ENCODE measurements around the gene CHST11.

The CHST11 gene

DNA sequence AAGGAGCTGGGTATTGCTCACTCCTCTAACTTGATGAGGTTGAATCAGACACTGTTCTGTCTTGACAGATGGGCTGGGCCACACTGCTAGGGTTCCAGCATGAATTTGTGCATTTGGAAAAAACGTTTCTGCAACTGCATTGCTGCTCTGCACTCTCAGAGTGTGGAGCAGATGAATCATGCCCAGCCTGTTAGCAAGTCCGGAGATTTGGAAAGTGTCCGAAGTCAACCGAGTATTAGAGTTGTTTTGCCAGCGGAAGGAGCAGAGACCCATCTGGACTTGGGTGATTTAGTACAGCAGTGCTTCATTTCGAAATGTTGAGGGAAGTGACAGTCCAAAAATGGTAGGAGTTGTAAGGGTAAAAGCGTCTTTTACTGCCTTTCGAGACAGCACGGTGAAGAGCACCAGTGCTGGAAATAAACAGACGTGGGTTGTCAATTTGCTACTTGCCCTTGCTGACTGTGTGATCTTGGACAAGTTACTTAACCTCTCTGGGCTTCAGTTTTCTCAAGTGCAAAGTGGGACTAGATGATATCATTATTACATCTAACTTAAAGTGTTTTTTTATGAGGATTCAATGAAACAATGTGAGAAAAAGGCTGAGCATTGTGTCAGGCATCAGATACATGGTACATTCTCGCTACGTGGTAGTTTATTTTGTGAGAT, 139.5 kb downstream of the CHST11 start:
- TF ChIP-seq, protein P1, sequence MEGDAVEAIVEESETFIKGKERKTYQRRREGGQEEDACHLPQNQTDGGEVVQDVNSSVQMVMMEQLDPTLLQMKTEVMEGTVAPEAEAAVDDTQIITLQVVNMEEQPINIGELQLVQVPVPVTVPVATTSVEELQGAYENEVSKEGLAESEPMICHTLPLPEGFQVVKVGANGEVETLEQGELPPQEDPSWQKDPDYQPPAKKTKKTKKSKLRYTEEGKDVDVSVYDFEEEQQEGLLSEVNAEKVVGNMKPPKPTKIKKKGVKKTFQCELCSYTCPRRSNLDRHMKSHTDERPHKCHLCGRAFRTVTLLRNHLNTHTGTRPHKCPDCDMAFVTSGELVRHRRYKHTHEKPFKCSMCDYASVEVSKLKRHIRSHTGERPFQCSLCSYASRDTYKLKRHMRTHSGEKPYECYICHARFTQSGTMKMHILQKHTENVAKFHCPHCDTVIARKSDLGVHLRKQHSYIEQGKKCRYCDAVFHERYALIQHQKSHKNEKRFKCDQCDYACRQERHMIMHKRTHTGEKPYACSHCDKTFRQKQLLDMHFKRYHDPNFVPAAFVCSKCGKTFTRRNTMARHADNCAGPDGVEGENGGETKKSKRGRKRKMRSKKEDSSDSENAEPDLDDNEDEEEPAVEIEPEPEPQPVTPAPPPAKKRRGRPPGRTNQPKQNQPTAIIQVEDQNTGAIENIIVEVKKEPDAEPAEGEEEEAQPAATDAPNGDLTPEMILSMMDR (IDR thresholded peaks at IDR 0.05; ENCODE audit: low read depth, low read length, poor library complexity, severe bottlenecking) = no peak
- no peak for TF ChIP-seq EZH2phosphoT487 (IDR thresholded peaks at IDR 0.05; ENCODE audit: borderline replicate concordance, low read length)
- no peaks in the 10 kb centered on the region for H3K9me3 ChIP-seq (ENCODE audit: control insufficient read depth, insufficient read depth, low read length)
- H3K36me3 ChIP-seq (ENCODE audit: control insufficient read depth, low read length) = no peaks in the 10 kb centered on the region
- no peaks in the 10 kb centered on the region for H4K20me1 ChIP-seq (ENCODE audit: control insufficient read depth, insufficient read depth, low read depth, low read length)
- H3K4me3 ChIP-seq (ENCODE audit: low read length) = no peak overlapping the region
- H3K27ac ChIP-seq (ENCODE audit: low read depth, low read length) = no peak overlapping the region
- peaks cover 36% of the 10 kb centered on the region for H3K4me1 ChIP-seq (ENCODE audit: control insufficient read depth, low read length)
- no peaks in the 10 kb centered on the region for H3F3A ChIP-seq (ENCODE audit: control insufficient read depth, insufficient read depth)
- H3K4me2 ChIP-seq (ENCODE audit: low read length) = 0 out of 2 replicates have a peak overlapping the region, but pooled peaks have one; percentile 10
- H3K27me3 ChIP-seq (ENCODE audit: control insufficient read depth, low read length) = no peaks in the 10 kb centered on the region
- H3K9me2 ChIP-seq (replicated peaks; ENCODE audit: control insufficient read depth, low read length) = no peaks in the 10 kb centered on the region
- H3K79me2 ChIP-seq (ENCODE audit: control insufficient read depth, low read length) = no peaks in the 10 kb centered on the region

DNA sequence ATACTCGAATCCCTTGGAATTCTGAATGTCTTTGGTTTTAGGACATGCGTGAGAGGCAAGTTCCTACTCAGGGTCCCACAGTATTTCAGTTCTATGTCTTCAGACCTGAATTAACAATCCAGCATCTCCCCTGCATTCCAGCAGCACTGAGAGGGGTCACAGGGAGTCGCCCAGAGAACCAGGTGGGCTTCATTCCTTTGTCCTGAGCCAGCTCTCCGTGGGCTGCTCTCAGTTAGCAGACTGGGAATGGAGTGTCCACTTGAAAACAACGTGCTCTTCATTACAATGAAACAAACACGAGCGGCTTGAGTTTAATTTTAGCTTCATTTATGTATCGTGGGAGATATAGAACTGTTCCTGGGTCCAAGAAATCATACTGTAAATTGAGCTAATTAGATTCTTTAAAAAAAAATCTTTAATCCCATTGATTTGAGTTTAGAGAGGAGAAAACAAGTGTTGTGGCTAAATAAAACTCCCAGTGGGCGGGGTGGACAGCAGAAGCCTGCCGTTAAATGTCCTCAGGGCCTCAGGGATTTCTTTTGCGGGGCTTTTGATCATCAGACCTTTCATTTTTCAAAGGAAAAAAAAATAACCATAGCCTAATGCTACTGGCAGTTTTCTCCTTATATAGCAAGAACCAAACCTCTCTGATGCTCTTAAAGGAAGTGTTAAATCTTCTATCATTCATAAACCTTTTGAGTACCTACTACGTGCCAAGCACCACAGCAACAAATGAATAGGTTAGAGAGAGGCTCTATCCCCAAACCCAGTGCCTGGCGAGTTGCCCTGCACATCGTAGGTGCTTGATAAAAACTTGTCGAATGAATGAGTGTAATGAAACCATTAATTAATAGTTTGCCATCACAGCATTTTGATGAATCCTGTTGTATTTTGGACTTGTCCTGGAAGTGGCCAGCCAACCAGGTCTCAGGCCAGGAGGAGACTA, 140.4 kb downstream of the CHST11 start:
- Histone ChIP-seq H3K9me3 (ENCODE audit: control insufficient read depth, insufficient read depth, low read length) (no peaks in the 10 kb centered on the region), H4K20me1 (ENCODE audit: control insufficient read depth, insufficient read depth, low read depth, low read length) (no peaks in the 10 kb centered on the region), H3K27ac (ENCODE audit: low read depth, low read length) (no peak overlapping the region), H3K4me3 (ENCODE audit: low read length) (no peak overlapping the region), H3K9me2 (replicated peaks; ENCODE audit: control insufficient read depth, low read length) (no peaks in the 10 kb centered on the region), H3K79me2 (ENCODE audit: control insufficient read depth, low read length) (no peaks in the 10 kb centered on the region), H3K36me3 (ENCODE audit: control insufficient read depth, low read length) (no peaks in the 10 kb centered on the region), H3K4me1 (ENCODE audit: control insufficient read depth, low read length) (peaks cover 27% of the 10 kb centered on the region), H3F3A (ENCODE audit: control insufficient read depth, insufficient read depth) (no peaks in the 10 kb centered on the region; the same call in 1 of the 2 replicates), H3K4me2 (ENCODE audit: low read length) (peak overlapping the region; percentile 10; the same call in 1 of the 2 replicates), H3K27me3 (ENCODE audit: control insufficient read depth, low read length) (no peaks in the 10 kb centered on the region)
- TF ChIP-seq, protein P1 (IDR thresholded peaks at IDR 0.05; ENCODE audit: low read depth, low read length, poor library complexity, severe bottlenecking) = no peak
- no peak for TF ChIP-seq EZH2phosphoT487 (IDR thresholded peaks at IDR 0.05; ENCODE audit: borderline replicate concordance, low read length)

DNA sequence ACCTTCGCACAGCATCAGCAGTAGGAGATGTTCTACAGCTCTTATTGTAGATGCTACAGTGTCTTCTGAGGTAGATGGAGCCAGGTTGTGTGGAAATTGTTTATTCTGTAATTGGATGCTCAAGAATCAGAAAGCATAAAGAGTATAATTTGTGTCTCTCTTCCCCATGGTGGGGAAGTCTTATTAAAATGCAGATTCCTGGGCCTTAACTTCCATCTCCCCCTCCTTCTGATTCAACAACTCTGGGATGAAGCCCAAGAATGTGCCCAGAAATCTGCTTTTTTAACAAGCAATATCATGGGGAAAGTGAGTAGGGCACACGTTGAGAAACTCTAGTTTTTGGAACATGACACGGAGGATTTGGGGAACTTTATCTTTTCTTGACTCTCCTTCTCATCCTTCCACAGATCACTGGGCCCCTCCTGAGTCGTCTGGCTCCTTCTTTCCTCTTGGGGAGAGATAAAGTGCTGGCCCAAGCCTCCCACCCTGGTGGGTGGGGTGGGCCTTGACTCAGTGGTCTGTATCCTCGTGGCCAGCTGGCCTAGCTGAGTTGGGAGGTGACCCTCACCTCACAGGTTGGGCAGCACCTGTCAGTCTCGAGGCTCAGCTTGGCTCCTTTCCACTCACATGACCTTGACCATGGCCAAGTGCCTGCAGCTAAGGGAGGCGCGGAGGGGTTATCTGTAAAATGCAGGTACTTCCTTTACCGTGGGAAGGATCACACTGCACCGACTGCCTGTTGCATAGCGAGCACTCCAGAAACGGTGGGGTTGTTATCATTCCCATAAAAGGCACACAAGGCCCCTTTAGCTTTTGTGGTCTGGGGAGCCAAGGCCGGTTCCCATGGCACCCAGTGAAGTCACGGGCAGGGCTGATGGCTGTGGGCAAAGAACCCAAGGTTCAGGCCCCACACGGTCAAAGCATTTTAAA, 141.9 kb downstream of the CHST11 start:
- Histone ChIP-seq H3K9me3 (ENCODE audit: control insufficient read depth, insufficient read depth, low read length) (no peaks in the 10 kb centered on the region), H3K27me3 (ENCODE audit: control insufficient read depth, low read length) (no peaks in the 10 kb centered on the region), H3F3A (ENCODE audit: control insufficient read depth, insufficient read depth) (no peaks in the 10 kb centered on the region; the same call in 1 of the 2 replicates), H3K4me2 (ENCODE audit: low read length) (no peak overlapping the region), H3K79me2 (ENCODE audit: control insufficient read depth, low read length) (no peaks in the 10 kb centered on the region), H3K27ac (ENCODE audit: low read depth, low read length) (no peak overlapping the region), H3K4me3 (ENCODE audit: low read length) (no peak overlapping the region), H4K20me1 (ENCODE audit: control insufficient read depth, insufficient read depth, low read depth, low read length) (no peaks in the 10 kb centered on the region), H3K36me3 (ENCODE audit: control insufficient read depth, low read length) (no peaks in the 10 kb centered on the region), H3K9me2 (replicated peaks; ENCODE audit: control insufficient read depth, low read length) (no peaks in the 10 kb centered on the region), H3K4me1 (ENCODE audit: control insufficient read depth, low read length) (peaks cover 30% of the 10 kb centered on the region)
- TF ChIP-seq, protein P1 (IDR thresholded peaks at IDR 0.05; ENCODE audit: low read depth, low read length, poor library complexity, severe bottlenecking) = no peak
- TF ChIP-seq EZH2phosphoT487 (IDR thresholded peaks at IDR 0.05; ENCODE audit: borderline replicate concordance, low read length) = no peak

Data from DOHH2 (cell line).